K562 (cell line): ENCODE measurements around the gene ZNF862. TPM values are rescaled to one million over a fixed set of nuclear protein-coding genes. Genes with fewer than 3 reads are reported as not detected.

Source experiments
- ATAC-seq: fragments of 200-7000 bp; cut with Tn5 transposase; 3 replicates; pipeline ENCODE4 v1.9.1; 2020; ENCODE audit warnings: moderate library complexity
- BruUV-seq: library from RNA; stranded (reverse); fragments of 400-500 nt; replicated peaks from 2 replicates; lab custom pipeline; 2021; lab: Mats Ljungman, UMichigan
- CTCF ChIA-PET: fragments of 300-600 bp; formaldehyde crosslinking; extraction: SDS; loops from one replicate; lab custom pipeline; 2021; ENCODE audit warnings: low intra/inter-chr PET ratio; lab: Yijun Ruan, JAX
- POLR2A ChIA-PET: fragments of 300-600, 350-650 bp; sonication (Branson Sonifier 250); formaldehyde crosslinking; extraction: SDS; loops from one replicate; lab custom pipeline; 2021; ENCODE audit warnings: antibody characterized with exemption, inconsistent platforms; lab: Yijun Ruan, JAX
- DNase-seq, 4 experiments: peaks; one replicate each; pipeline versions ENCODE4 v3.0.0 to v3.0.0-alpha.2; 2011 to 2018; ENCODE audit warnings: low spot score in 3 of 4, mixed read lengths in 3 of 4; ENCODE audit errors: extremely low read depth in 1 of 4
- FAIRE-seq: peaks from 2 replicates; lab custom pipeline; 2011; peaks lifted over from hg19 to GRCh38; lab: Jason Lieb, UNC
- H2AFZ ChIP-seq: 2 replicates; pipeline ENCODE4 v1.6.0; 2011; ENCODE audit warnings: low read depth, low read length, control low read depth, inconsistent platforms
- H3K27ac ChIP-seq: fragments of 200-600 bp; 3 replicates; pipeline ENCODE4 v1.8.0; 2011; ENCODE audit warnings: low read depth, mild to moderate bottlenecking, control low read depth, inconsistent platforms, low read length, moderate library complexity, mixed read lengths; ENCODE audit errors: extremely low read depth
- H3K27me3 ChIP-seq, 2 experiments: fragments of 300-600 bp in 1 of 2; 2 replicates in 1 of 2; 3 replicates in 1 of 2; pipeline versions ENCODE4 v1.6.0 to v1.8.0; 2011; ENCODE audit warnings: inconsistent platforms in 2 of 2, low read length in 2 of 2, mild to moderate bottlenecking in 1 of 2, mixed read lengths in 1 of 2, moderate library complexity in 1 of 2; ENCODE audit not compliant: control insufficient read depth in 2 of 2, insufficient read depth in 2 of 2
- H3K36me3 ChIP-seq: fragments of 300-600 bp; 3 replicates; pipeline ENCODE4 v1.8.0; 2011; ENCODE audit warnings: mild to moderate bottlenecking, low read length, inconsistent platforms; ENCODE audit not compliant: control insufficient read depth, insufficient read depth
- H3K4me1 ChIP-seq, 2 experiments: fragments of 200-600 bp in 1 of 2; replicated peaks in 1 of 2; 2 replicates in 1 of 2; 3 replicates in 1 of 2; pipeline versions ENCODE4 v1.5.1 to v1.8.0; 2011; ENCODE audit warnings: inconsistent platforms in 2 of 2, low read length in 2 of 2, mild to moderate bottlenecking in 1 of 2, mixed read lengths in 1 of 2, moderate library complexity in 1 of 2; ENCODE audit not compliant: control insufficient read depth in 2 of 2, insufficient read depth in 2 of 2
- H3K4me2 ChIP-seq: 2 replicates; pipeline ENCODE4 v1.6.1; 2011; ENCODE audit warnings: low read length, control low read depth, inconsistent platforms, mixed read lengths; ENCODE audit not compliant: insufficient read depth
- H3K4me3 ChIP-seq: fragments of 200-600 bp; sonication (generic), shearing (Covaris generic); 2 replicates; pipeline ENCODE4 v1.5.1; 2016; ENCODE audit warnings: control low read depth, inconsistent platforms
- H3K79me2 ChIP-seq: fragments of 200-600 bp; 3 replicates; pipeline ENCODE4 v1.8.0; 2011; ENCODE audit warnings: low read length, inconsistent platforms; ENCODE audit not compliant: control insufficient read depth, insufficient read depth
- H3K9ac ChIP-seq, 2 experiments: 2 replicates each; pipeline versions ENCODE4 v1.6.0 to v1.6.1; 2011; ENCODE audit warnings: low read depth in 2 of 2, low read length in 2 of 2, control low read depth in 1 of 2, inconsistent platforms in 1 of 2, mild to moderate bottlenecking in 1 of 2, mixed read lengths in 1 of 2; ENCODE audit not compliant: insufficient read depth in 1 of 2
- H3K9me1 ChIP-seq: one replicate; pipeline ENCODE4 v1.6.0; 2011; ENCODE audit warnings: inconsistent platforms, mild to moderate bottlenecking, low read length, moderate library complexity; ENCODE audit not compliant: control insufficient read depth, insufficient read depth
- H3K9me3 ChIP-seq: replicated peaks from 2 replicates; pipeline ENCODE4 v1.5.1; 2011; ENCODE audit warnings: low read depth, low read length, inconsistent platforms; ENCODE audit not compliant: control insufficient read depth, insufficient read depth
- H4K20me1 ChIP-seq: replicated peaks from 2 replicates; pipeline ENCODE4 v1.6.1; 2011; ENCODE audit warnings: low read length, inconsistent platforms, mixed read lengths; ENCODE audit not compliant: control insufficient read depth, insufficient read depth
- BDP1 ChIP-seq: IDR thresholded peaks from 3 replicates; pipeline ENCODE4 v1.6.1; 2011; ENCODE audit not compliant: insufficient read length, insufficient read depth
- CBFB ChIP-seq: sonication (generic); formaldehyde crosslinking; IDR thresholded peaks from 2 replicates; pipeline ENCODE4 v1.4.0; 2020; ENCODE audit warnings: mild to moderate bottlenecking, missing genetic modification reagents
- EP400 ChIP-seq: fragments of 450-650 bp; IDR thresholded peaks from 2 replicates; pipeline ENCODE4 v1.6.1; 2017; ENCODE audit warnings: antibody characterized with exemption, mild to moderate bottlenecking, moderate library complexity
- FOXJ3 ChIP-seq: sonication (generic); formaldehyde crosslinking; IDR thresholded peaks from 2 replicates; pipeline ENCODE4 v1.4.0; 2020; ENCODE audit warnings: mild to moderate bottlenecking, missing genetic modification reagents
- GABPA ChIP-seq: fragments of 200-800 bp; sonication (Bioruptor generic); conservative IDR thresholded peaks from 2 replicates; pipeline ENCODE4 v1.6.1; 2016; ENCODE audit warnings: low read depth, missing genetic modification characterization, missing compliant biosample characterization
- MCM5 ChIP-seq: fragments of 450-650 bp; IDR thresholded peaks from 2 replicates; pipeline ENCODE4 v1.6.1; 2016; ENCODE audit warnings: low read depth
- NFATC3 ChIP-seq: fragments of 450-650 bp; IDR thresholded peaks from 2 replicates; pipeline ENCODE4 v1.6.1; 2017; ENCODE audit warnings: mild to moderate bottlenecking
- PYGO2 ChIP-seq: fragments of 450-650 bp; IDR thresholded peaks from 2 replicates; pipeline ENCODE4 v1.6.1; 2016; ENCODE audit warnings: mild to moderate bottlenecking, missing genetic modification characterization, moderate library complexity, missing compliant biosample characterization
- RUNX1 ChIP-seq: sonication (generic); IDR thresholded peaks from 2 replicates; pipeline ENCODE4 v1.6.1; 2016; ENCODE audit warnings: antibody characterized with exemption, low read depth
- SIX5 ChIP-seq, 2 experiments: IDR thresholded peaks; 2 replicates each; pipeline ENCODE4 v1.6.1; 2011; ENCODE audit warnings: low read length in 2 of 2, borderline replicate concordance in 1 of 2, low read depth in 1 of 2, mild to moderate bottlenecking in 1 of 2, moderate library complexity in 1 of 2; ENCODE audit not compliant: insufficient read depth in 1 of 2
- STAG1 ChIP-seq: sonication (generic); formaldehyde crosslinking; IDR thresholded peaks from 2 replicates; pipeline ENCODE4 v1.5.0; 2020; ENCODE audit warnings: missing genetic modification reagents, borderline replicate concordance
- ZC3H4 ChIP-seq: sonication (generic); formaldehyde crosslinking; IDR thresholded peaks from 2 replicates; pipeline ENCODE4 v1.9.0; 2021; ENCODE audit warnings: missing genetic modification reagents, borderline replicate concordance
- ZFP1 ChIP-seq: fragments of 450-650 bp; formaldehyde crosslinking; IDR thresholded peaks from 2 replicates; pipeline ENCODE4 v1.4.0; 2020; ENCODE audit warnings: mild to moderate bottlenecking, mixed read lengths
- ZFP30 ChIP-seq: fragments of 250-450 bp; sonication (Bioruptor Pico); IDR thresholded peaks from 2 replicates; pipeline ENCODE4 v1.8.0; 2022; ENCODE audit warnings: moderate library complexity, mild to moderate bottlenecking, inconsistent platforms, borderline replicate concordance
- ZNF282 ChIP-seq: sonication (generic); formaldehyde crosslinking; IDR thresholded peaks from 2 replicates; pipeline ENCODE4 v1.8.1; 2023; ENCODE audit warnings: missing genetic modification reagents
- WGBS: fragments of 100-300 bp; shearing (Covaris generic); methylation state at CpG from one replicate; pipeline ENCODE4 v1.1.6; 2016; ENCODE audit warnings: low coverage, mixed read lengths; ENCODE audit not compliant: insufficient coverage; ENCODE audit errors: missing lambda C conversion rate; 5-methylcytosine and 5-hydroxymethylcytosine counted together
- in situ Hi-C: fragments of 300-500 bp; cut with MboI; formaldehyde crosslinking; loops from 4 replicates; pipeline ENCODE4 v1.15.0; 2018; ENCODE audit warnings: inconsistent platforms, mixed read lengths
- intact Hi-C: fragments of 100-400 bp; cut with micrococcal nuclease; formaldehyde crosslinking; loops from 2 replicates; pipeline ENCODE4 v1.14.2; 2022
- polyA plus RNA-seq, 8 experiments: library from polyadenylated mRNA; depleted of rRNA in 4 of 8; stranded (reverse) in 5 of 8; unstranded in 3 of 8; fragments of >200 nt; fragmentation: Nextera tagmentation in 2 of 8; fragmentation: Illumina TruSeq in 1 of 8; extraction: Ambion mirVana in 2 of 8; extraction: Trizol in 1 of 8; gene quantifications; 2 replicates each; pipeline versions ENCODE4 v1.2.1 to v1.2.3, GENCODE V29; 2011 to 2014; ENCODE audit warnings: inconsistent platforms in 1 of 8, missing spikeins in 1 of 8
- total RNA-seq, 7 experiments: library from RNA; depleted of rRNA in 6 of 7; stranded (reverse); fragments of >200 nt in 6 of 7; fragmentation: Illumina TruSeq in 2 of 7; extraction: Trizol in 2 of 7; gene quantifications; 2 replicates each; pipeline versions ENCODE4 v1.2.1 to v1.2.3, GENCODE V29; 2011 to 2021; ENCODE audit warnings: low replicate concordance in 1 of 7
- TF ChIP-seq, protein P1 (sequence below), 2 experiments: fragments of 450-650 bp; IDR thresholded peaks; 2 replicates each; pipeline ENCODE4 v1.6.1; 2016
- TF ChIP-seq, protein P2 (sequence below): sonication (generic); formaldehyde crosslinking; IDR thresholded peaks from 2 replicates; pipeline ENCODE4 v1.8.1; 2023; ENCODE audit warnings: mild to moderate bottlenecking, missing genetic modification reagents, moderate library complexity
- TF ChIP-seq, protein P3 (sequence below): sonication (generic); formaldehyde crosslinking; IDR thresholded peaks from 2 replicates; pipeline ENCODE4 v1.8.1; 2023; ENCODE audit warnings: mild to moderate bottlenecking, missing genetic modification reagents

The ZNF862 gene
- total and polyA plus RNA-seq, 9 of the 15 experiments (the other 6 are each of a cell fraction or from before 2014, with no cell fraction given), result 1.1 to 3.9 (median 2.6) TPM

DNA sequence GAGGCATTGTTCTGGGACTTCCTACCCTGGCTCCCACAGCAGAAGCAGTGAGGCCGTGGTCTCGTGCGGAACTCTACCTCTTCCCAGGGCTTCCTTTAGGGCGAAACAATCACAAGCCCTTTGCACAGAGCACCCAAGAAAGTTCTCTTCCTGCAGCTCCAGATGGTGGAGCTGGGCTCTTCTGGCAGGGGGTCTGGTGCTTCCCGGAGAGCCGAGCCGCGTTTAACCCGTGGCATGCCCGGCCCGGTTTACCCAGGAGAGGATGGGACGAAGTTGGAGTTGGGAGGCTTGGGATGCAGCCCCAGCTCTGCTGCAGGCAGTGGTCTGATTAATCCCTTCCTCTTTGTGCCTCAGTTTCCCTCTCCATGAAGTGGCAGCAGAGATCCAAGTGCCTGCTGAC, 26.6 kb downstream of the ZNF862 start (continued):
- TF ChIP-seq RUNX1 (no peak), CBFB (CRISPR knock-in tag) (no peak)
- TF ChIP-seq, all 486 proteins: peak for 0

DNA sequence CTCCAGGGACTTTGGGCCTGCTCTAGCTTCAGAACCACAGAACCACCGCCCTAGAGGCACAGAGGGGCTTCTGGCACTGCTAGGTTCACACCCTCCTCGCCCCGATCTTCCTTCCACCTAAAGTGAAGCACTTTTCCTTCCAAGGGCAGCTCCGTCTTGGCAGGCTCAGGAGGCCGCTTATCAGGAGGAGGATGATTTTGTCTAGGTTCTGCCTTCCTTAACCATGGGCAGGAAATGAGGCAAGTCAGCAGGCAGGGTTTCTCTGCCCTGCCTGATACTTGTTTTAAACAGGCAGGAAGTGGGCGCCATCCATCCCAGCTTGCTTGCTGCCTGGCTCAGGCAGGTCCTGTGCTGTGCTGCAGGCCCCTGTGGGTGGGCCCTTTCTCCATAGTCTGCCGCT, 27.3 kb downstream of the ZNF862 start:
- BruUV-seq, result no TSS peak
- H3K36me3 ChIP-seq, result no peaks in the 10 kb centered on the region
- no peak overlapping the region for H3K27ac ChIP-seq
- H3K4me2 ChIP-seq, result no peak overlapping the region
- peaks cover 55 to 86% of the 10 kb centered on the region in 2 experiments for H3K27me3 ChIP-seq
- no peak overlapping the region for H3K9ac ChIP-seq
- no peaks in the 10 kb centered on the region for H3K9me3 ChIP-seq
- no peak for ATAC-seq
- H4K20me1 ChIP-seq, result peaks cover 42% of the 10 kb centered on the region
- no peak overlapping the region for H2AFZ ChIP-seq
- peaks cover 0 to 21% of the 10 kb centered on the region in 2 experiments; a peak in 3 of 5 replicates for H3K4me1 ChIP-seq
- DNase-seq, result no peak
- POLR2A ChIA-PET, result interaction anchor here (0.9 kb wide), 1 partner anchor 27 kb away, joined by 4 read pairs; the partner anchor contains the start of gene ZNF862
- in situ Hi-C loops (loop anchor here (25.0 kb wide), 1 partner anchor 172 kb away; no protein-coding TSS in a partner anchor), intact Hi-C loops (no loop called here)
- H3K79me2 ChIP-seq, result no peaks in the 10 kb centered on the region
- CTCF ChIA-PET, result no interaction called here
- 17% methylated on average over 6 of the region's 7 CpGs for WGBS
- no peak for FAIRE-seq
- no peak overlapping the region for H3K4me3 ChIP-seq
- H3K9me1 ChIP-seq, result peaks cover 2% of the 10 kb centered on the region
- TF ChIP-seq STAG1 (CRISPR knock-in tag) (peak; percentile 21; the same call in 1 of the 2 replicates), ZFP1 (CRISPR knock-in tag) (no peak), SIX5 (IDR thresholded peaks at IDR 0.05; ENCODE audit: borderline replicate concordance in 1 of 2, insufficient read depth in 1 of 2, low read depth in 1 of 2, low read length in 2 of 2) (no peak), PYGO2 (tag) (no peak), ZFP30 (CRISPR knock-in tag) (no peak), EP400 (no peak), FOXJ3 (no peak), ZNF282 (CRISPR knock-in tag) (no peak), GABPA (tag) (peak; percentile 45), BDP1 (no peak), MCM5 (no peak), ZC3H4 (CRISPR knock-in tag) (0 out of 2 replicates have a peak, but pooled peaks have one; percentile 60), NFATC3 (no peak)
- TF ChIP-seq, protein P1, sequence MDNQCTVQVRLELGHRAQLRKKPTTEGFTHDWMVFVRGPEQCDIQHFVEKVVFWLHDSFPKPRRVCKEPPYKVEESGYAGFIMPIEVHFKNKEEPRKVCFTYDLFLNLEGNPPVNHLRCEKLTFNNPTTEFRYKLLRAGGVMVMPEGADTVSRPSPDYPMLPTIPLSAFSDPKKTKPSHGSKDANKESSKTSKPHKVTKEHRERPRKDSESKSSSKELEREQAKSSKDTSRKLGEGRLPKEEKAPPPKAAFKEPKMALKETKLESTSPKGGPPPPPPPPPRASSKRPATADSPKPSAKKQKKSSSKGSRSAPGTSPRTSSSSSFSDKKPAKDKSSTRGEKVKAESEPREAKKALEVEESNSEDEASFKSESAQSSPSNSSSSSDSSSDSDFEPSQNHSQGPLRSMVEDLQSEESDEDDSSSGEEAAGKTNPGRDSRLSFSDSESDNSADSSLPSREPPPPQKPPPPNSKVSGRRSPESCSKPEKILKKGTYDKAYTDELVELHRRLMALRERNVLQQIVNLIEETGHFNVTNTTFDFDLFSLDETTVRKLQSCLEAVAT (IDR thresholded peaks at IDR 0.05), result no peak
- TF ChIP-seq, protein P2, sequence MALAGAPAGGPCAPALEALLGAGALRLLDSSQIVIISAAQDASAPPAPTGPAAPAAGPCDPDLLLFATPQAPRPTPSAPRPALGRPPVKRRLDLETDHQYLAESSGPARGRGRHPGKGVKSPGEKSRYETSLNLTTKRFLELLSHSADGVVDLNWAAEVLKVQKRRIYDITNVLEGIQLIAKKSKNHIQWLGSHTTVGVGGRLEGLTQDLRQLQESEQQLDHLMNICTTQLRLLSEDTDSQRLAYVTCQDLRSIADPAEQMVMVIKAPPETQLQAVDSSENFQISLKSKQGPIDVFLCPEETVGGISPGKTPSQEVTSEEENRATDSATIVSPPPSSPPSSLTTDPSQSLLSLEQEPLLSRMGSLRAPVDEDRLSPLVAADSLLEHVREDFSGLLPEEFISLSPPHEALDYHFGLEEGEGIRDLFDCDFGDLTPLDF (CRISPR knock-in tag), result no peak
- TF ChIP-seq, protein P3, sequence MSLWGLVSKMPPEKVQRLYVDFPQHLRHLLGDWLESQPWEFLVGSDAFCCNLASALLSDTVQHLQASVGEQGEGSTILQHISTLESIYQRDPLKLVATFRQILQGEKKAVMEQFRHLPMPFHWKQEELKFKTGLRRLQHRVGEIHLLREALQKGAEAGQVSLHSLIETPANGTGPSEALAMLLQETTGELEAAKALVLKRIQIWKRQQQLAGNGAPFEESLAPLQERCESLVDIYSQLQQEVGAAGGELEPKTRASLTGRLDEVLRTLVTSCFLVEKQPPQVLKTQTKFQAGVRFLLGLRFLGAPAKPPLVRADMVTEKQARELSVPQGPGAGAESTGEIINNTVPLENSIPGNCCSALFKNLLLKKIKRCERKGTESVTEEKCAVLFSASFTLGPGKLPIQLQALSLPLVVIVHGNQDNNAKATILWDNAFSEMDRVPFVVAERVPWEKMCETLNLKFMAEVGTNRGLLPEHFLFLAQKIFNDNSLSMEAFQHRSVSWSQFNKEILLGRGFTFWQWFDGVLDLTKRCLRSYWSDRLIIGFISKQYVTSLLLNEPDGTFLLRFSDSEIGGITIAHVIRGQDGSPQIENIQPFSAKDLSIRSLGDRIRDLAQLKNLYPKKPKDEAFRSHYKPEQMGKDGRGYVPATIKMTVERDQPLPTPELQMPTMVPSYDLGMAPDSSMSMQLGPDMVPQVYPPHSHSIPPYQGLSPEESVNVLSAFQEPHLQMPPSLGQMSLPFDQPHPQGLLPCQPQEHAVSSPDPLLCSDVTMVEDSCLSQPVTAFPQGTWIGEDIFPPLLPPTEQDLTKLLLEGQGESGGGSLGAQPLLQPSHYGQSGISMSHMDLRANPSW (CRISPR knock-in tag), result no peak
